Ishikawa (cell line): ENCODE data around the gene ZBTB47.

Experiments used
- CREB1 ChIP-seq: IDR thresholded peaks from 2 replicates; pipeline ENCODE4 v1.6.1; 2012; ENCODE audit warnings: low read depth
- EP300 ChIP-seq: IDR thresholded peaks from 2 replicates; pipeline ENCODE4 v1.6.1; 2012; ENCODE audit warnings: borderline replicate concordance
- NFIC ChIP-seq: IDR thresholded peaks from 2 replicates; pipeline ENCODE4 v1.6.1; 2012
- TCF12 ChIP-seq: IDR thresholded peaks from 2 replicates; pipeline ENCODE4 v1.6.1; 2012; ENCODE audit warnings: low read depth
- YY1 ChIP-seq: IDR thresholded peaks from 2 replicates; pipeline ENCODE4 v1.6.1; 2012; ENCODE audit warnings: low read depth
- TF ChIP-seq, protein P1 (sequence below): IDR thresholded peaks from 2 replicates; pipeline ENCODE4 v1.6.1; 2012
- TF ChIP-seq, protein P2 (sequence below): IDR thresholded peaks from 2 replicates; pipeline ENCODE4 v1.6.1; 2012; ENCODE audit warnings: low read depth, mild to moderate bottlenecking

DNA sequence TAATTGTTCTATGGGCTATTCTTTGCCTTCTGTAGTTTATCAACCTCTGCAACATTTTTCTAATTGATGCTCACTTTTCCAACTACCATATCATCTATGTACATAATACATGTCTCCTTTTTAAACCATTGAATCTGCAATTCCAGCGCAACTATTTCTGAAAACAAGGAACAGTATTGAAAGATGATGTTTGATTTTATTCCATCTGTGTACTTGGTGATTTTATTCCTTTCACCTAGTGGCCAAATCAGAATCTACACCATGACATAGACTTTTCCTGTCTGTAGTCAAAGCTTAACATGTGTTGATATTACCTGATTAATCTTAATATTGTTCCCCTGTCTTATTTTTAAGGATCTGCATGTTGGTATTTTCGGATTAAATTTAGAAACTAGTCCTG is 40.0 kb upstream of the ZBTB47 start:
- TF ChIP-seq YY1 (no peak), NFIC (no peak), TCF12 (no peak), EP300 (no peak), CREB1 (no peak)
- TF ChIP-seq, protein P1, sequence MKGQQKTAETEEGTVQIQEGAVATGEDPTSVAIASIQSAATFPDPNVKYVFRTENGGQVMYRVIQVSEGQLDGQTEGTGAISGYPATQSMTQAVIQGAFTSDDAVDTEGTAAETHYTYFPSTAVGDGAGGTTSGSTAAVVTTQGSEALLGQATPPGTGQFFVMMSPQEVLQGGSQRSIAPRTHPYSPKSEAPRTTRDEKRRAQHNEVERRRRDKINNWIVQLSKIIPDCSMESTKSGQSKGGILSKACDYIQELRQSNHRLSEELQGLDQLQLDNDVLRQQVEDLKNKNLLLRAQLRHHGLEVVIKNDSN = no peak
- TF ChIP-seq, protein P2, sequence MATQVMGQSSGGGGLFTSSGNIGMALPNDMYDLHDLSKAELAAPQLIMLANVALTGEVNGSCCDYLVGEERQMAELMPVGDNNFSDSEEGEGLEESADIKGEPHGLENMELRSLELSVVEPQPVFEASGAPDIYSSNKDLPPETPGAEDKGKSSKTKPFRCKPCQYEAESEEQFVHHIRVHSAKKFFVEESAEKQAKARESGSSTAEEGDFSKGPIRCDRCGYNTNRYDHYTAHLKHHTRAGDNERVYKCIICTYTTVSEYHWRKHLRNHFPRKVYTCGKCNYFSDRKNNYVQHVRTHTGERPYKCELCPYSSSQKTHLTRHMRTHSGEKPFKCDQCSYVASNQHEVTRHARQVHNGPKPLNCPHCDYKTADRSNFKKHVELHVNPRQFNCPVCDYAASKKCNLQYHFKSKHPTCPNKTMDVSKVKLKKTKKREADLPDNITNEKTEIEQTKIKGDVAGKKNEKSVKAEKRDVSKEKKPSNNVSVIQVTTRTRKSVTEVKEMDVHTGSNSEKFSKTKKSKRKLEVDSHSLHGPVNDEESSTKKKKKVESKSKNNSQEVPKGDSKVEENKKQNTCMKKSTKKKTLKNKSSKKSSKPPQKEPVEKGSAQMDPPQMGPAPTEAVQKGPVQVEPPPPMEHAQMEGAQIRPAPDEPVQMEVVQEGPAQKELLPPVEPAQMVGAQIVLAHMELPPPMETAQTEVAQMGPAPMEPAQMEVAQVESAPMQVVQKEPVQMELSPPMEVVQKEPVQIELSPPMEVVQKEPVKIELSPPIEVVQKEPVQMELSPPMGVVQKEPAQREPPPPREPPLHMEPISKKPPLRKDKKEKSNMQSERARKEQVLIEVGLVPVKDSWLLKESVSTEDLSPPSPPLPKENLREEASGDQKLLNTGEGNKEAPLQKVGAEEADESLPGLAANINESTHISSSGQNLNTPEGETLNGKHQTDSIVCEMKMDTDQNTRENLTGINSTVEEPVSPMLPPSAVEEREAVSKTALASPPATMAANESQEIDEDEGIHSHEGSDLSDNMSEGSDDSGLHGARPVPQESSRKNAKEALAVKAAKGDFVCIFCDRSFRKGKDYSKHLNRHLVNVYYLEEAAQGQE = no peak
